Measurements from ENCODE around the gene ZBTB7B.

- TF ChIP-seq GATA3 (IDR thresholded peaks at IDR 0.05; ENCODE audit: low read depth, low read length) (no peak), GATA2 (IDR thresholded peaks at IDR 0.05; ENCODE audit: low read depth, low read length) (no peak)
Measured at GRCh38 chr1:154962156-154962749, 40.3 kb upstream of the ZBTB7B start.

All from SH-SY5Y (cell line).